Activated CD8-positive, alpha-beta memory T cell treated with anti-CD3 and anti-CD28 coated beads, Interleukin-2, amount 50 U/mL, for 24 hours (primary cell): Measurements from ENCODE around the gene CDC42EP2.

ENCODE experiments used
- DNase-seq: peaks from one replicate; pipeline ENCODE4 v3.0.0-alpha.2; 2020; ENCODE audit errors: extremely low read depth

Gene CDC42EP2, protein sequence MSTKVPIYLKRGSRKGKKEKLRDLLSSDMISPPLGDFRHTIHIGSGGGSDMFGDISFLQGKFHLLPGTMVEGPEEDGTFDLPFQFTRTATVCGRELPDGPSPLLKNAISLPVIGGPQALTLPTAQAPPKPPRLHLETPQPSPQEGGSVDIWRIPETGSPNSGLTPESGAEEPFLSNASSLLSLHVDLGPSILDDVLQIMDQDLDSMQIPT

DNA sequence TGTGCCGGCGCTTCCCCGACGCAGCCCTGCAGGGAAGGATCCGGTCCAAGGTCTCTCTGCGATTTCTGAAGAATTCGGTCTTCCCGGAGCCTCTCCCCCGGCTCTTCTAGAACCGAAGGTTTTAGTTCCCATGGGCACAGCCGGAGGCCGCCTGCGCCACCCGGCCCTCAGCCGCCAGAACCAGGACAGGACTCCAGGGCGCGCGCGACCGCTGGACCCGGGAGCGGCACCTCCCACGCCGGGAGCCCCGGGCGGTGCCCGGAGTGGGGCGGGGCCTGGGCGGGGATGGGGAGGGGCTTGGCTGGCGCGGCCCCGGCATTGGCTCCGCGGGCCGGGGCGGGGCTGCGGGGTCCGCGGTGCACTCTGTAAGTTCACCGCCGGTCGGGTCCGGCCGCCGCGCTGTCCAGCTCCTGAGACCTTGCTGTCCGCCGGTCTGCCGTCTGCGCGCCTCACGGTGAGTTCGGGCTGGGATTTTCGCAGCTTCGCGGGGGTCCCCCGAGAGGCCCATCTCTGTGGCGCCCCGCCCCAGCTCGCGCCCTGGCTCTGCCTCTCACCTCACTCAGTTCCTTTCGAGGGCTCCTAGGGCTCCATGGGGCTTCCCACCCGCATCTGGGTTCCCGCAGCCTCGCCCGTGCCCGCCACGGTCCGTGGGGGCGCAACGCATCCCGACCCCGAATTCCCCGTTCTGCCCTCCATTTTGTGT is at the start of gene CDC42EP2:
Gene CDC42EP2, plus strand, starts transcription at position 366 of the 703 bp plus-strand sequence. CDS start 6,033 bp downstream, outside the sequence.
- peak; percentile 15 for DNase-seq

- no peak for DNase-seq
Measured at GRCh38 chr11:65266210-65266609, 48.5 kb upstream of the CDC42EP2 start.

DNA sequence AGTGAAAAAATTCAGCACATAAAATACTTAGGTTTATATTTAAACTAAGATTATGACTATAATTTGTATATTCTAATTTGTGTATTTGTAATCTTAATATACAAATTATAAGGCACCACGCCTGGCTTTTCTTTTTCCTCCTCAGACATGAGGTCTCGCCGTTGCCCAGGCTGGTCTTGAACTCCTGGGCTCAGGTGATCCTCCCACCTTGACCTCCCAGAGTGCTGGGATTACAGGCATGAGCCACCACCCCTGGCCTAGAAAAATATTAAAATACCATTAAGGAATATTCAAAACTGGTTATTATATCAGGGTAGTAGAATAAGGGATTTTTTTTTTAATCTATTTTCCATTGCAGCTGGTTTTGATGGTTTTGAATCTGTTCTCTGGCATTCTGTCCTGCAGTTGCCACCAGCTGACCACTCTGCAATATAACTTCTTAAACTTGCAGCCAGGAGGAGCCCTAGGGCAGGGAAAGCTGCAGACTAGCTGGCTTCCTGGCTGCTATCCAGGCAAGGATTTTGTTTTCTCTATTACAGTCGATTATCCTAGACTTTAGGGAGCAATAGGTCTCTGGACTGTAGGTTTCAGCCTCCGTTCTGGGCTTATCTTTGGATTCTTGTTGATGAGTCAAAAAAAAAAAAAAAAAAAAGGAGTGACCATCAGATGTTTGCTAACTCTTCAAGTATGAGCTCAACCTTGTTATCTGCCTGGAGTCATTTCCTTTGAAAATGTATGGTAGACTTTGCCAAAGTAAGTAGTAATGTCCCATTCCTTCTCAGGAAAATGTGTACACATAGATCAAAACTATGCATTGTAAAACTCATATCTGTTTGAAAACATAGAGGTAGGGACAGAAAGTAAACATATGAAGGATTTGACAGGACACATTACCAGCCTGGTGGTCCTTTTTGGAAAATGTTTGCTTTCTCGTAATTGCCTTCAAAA is 39.7 kb upstream of the CDC42EP2 start:
- DNase-seq = no peak

GRCh38 chr11:65275906-65276305 is 38.8 kb upstream of the CDC42EP2 start:
- no peak for DNase-seq

GRCh38 chr11:65277631-65278277 is 36.9 kb upstream of the CDC42EP2 start:
- DNase-seq = no peak

- no peak for DNase-seq
Measured at GRCh38 chr11:65278356-65278755, 36.3 kb upstream of the CDC42EP2 start.

DNA sequence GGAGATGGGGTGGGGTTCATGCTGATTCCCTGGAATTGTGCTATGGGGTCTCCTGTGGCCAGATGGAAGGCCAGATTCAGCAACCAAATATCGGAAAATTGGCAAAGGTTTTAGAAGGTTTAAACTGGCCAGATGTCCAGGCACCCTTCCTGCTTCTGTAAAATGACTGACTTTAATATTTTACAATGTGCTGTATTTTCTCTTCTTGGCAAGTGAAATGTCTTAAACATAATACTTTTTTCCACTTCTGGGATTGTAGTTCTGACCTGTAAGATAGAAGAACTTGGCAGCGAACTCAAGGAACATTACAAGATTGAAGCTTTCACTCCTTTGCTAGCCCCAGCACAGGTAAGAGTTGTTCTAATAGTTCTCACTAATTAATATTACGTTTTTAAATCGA is 35.4 kb upstream of the CDC42EP2 start:
- no peak for DNase-seq

- peak; percentile 24 for DNase-seq
Measured at GRCh38 chr11:65279741-65280440, 34.8 kb upstream of the CDC42EP2 start.

DNA sequence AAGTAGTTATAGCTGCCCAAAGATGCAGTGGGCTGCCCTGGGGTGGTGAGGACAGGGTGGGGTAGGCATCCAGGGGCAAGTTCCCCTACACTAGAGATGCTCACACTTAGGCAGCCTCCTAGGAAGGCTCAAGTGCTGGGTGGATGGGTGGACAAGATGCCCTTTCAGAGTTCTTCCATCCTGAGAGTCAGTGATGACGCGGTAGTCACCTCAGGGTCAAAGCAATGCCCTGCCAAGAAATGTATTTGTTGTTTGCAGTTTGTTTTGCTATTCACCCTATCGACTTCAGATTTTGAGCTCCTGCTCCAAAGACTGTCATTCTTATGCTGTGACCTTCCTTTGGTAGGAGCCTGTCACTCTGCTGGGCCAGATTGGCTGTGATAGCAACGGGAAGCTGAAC is 34.0 kb upstream of the CDC42EP2 start:
- no peak for DNase-seq

DNA sequence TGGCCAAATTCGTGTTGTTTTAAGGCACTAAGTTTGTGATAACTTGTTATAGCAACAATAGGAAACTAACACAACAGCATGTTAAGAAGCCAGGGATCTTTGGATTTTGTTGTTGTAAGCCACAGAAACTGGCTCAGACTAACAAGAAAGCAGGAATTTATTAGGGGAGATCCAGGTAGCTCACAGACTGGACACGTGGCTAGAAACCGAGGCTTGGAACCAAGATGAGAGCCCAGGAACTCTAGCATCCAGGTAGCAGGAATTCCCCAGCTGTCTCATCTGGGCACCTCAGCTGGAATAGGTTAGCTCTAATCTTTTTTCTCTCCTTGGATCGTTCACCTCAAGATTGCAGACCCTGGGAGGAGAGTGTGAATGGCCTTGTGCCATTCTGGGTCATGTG is 28.0 kb upstream of the CDC42EP2 start:
- DNase-seq = no peak

GRCh38 chr11:65287601-65288000 is 27.1 kb upstream of the CDC42EP2 start:
- DNase-seq = no peak

DNA sequence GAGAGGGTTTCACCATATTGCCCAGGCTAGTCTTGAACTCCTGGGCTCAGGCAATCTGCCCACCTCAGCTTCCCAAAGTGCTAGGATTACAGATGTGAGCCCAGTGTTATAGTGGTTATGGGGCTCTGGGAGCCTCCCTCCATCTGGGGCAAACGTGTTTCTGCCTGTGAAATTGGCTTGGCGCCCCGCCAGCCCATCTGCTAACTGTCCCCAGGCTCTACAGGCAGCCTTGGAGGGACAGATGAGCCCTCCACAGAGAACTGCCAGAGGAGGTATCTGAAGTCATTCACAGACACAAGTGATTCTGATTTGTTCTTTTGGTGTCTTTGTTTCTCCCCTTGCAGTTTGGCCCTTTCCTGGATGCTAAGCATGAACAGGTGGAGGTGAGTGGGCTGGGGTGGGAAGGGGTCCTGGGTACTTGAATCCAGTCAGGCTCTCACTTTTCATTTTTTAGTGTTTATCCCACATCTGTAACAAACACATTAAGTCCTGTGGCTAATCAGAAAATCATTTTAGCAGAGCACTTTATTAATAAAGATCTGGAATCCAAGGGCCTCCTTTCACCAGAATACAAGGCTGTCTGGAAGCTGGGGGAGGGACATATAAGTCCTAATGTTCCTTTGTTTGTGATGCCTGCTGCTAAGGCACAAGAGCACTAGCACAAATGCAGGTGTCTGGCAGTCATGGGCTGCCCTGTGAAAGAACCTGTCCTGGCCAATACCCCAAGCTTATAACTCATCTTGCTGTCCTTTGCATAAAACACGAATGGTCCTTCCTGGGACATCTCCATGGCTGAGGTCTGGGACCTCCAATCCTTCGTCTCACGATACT is 25.7 kb upstream of the CDC42EP2 start:
- DNase-seq = no peak

GRCh38 chr11:65290448-65291165 is 24.1 kb upstream of the CDC42EP2 start:
- DNase-seq = no peak

DNA sequence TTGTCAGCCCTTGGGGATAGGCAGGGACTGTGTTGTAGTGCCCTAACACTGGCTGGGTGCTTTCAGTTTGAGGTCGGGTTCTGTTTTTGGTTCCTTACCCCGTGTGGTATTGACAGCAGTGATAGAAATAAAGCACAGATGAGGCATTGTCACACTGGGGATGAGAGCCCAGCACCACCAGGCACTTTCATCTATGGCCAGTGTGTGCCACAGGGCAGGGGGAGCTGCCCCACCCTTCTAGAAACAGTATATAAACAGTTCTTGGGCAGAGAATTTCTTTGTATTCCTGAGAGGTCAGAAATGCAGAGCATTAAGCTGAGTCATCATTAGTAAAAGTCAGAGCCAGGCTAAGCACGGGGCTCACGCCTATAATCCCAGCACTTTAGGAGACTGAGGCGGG is 23.1 kb upstream of the CDC42EP2 start:
- DNase-seq = no peak

DNA sequence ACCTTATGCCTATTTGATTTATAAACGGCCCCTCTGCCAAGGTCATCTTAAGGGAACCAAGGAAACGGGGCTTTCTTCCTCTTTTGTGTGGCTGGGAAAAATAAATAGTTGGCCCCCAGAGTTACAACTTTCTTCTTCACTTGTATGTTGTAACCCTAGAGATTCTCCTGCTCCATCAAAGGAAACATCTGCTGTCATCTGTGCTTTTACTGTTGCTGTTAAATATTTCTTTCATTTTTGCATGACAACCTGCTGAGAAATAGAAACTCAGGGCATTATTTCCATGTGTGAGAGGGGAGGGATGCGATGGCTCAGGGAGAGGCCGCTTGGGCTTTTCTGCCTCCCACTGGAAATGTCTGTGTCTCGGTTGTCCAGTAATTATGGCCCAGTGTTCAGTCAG is 21.8 kb upstream of the CDC42EP2 start:
- DNase-seq = no peak

GRCh38 chr11:65293909-65294381 is 20.7 kb upstream of the CDC42EP2 start:
- no peak for DNase-seq

GRCh38 chr11:65295001-65295400 is 19.7 kb upstream of the CDC42EP2 start:
- no peak for DNase-seq

- no peak for DNase-seq
Measured at GRCh38 chr11:65295571-65296341, 18.9 kb upstream of the CDC42EP2 start.
